ENCODE results near the gene CACNA1B.

DNA sequence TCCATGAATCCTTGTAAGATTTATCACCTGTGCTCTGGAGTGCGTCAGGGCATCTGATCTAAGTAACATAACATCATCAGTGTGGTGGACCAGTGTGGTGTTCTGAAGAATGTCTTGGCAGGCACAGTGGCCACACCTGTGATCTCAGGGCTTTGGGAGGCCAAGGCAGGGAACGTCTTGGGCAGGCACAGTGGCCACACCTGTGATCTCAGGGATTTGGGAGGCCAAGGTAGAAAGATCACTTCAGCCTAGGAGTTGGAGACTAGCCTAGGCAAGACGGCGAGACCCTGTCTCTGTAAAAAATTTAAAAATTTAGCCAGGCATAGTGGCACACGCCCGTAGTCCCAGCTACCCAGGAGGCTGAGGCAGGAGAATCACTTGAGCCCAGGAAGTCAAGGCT, 185.5 kb downstream of the CACNA1B start:
- TF ChIP-seq, protein P1, sequence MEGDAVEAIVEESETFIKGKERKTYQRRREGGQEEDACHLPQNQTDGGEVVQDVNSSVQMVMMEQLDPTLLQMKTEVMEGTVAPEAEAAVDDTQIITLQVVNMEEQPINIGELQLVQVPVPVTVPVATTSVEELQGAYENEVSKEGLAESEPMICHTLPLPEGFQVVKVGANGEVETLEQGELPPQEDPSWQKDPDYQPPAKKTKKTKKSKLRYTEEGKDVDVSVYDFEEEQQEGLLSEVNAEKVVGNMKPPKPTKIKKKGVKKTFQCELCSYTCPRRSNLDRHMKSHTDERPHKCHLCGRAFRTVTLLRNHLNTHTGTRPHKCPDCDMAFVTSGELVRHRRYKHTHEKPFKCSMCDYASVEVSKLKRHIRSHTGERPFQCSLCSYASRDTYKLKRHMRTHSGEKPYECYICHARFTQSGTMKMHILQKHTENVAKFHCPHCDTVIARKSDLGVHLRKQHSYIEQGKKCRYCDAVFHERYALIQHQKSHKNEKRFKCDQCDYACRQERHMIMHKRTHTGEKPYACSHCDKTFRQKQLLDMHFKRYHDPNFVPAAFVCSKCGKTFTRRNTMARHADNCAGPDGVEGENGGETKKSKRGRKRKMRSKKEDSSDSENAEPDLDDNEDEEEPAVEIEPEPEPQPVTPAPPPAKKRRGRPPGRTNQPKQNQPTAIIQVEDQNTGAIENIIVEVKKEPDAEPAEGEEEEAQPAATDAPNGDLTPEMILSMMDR (conservative IDR thresholded peaks at IDR 0.05; ENCODE audit: low read depth, low read length): no peak
- TF ChIP-seq RFX5 (IDR thresholded peaks at IDR 0.05; ENCODE audit: low read depth, low read length): no peak
- TF ChIP-seq, protein P2, sequence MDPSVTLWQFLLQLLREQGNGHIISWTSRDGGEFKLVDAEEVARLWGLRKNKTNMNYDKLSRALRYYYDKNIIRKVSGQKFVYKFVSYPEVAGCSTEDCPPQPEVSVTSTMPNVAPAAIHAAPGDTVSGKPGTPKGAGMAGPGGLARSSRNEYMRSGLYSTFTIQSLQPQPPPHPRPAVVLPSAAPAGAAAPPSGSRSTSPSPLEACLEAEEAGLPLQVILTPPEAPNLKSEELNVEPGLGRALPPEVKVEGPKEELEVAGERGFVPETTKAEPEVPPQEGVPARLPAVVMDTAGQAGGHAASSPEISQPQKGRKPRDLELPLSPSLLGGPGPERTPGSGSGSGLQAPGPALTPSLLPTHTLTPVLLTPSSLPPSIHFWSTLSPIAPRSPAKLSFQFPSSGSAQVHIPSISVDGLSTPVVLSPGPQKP (IDR thresholded peaks at IDR 0.05; ENCODE audit: borderline replicate concordance, low read depth, low read length): no peak
- TF ChIP-seq RAD21 (IDR thresholded peaks at IDR 0.05; ENCODE audit: low read length): no peak
- TF ChIP-seq USF2 (IDR thresholded peaks at IDR 0.05; ENCODE audit: low read depth, low read length): no peak
- no peak for TF ChIP-seq CHD1 (IDR thresholded peaks at IDR 0.05; ENCODE audit: low read depth, low read length)
- TF ChIP-seq POLR2A (IDR thresholded peaks at IDR 0.05; ENCODE audit: low read depth, low read length): no peak
- TF ChIP-seq RCOR1 (IDR thresholded peaks at IDR 0.05; ENCODE audit: insufficient replicate concordance, low read length): no peak
- no peak for TF ChIP-seq MAFK (IDR thresholded peaks at IDR 0.05; ENCODE audit: low read depth, low read length)
- TF ChIP-seq BHLHE40 (IDR thresholded peaks at IDR 0.05; ENCODE audit: low read depth, low read length): no peak
- TF ChIP-seq CEBPB (IDR thresholded peaks at IDR 0.05; ENCODE audit: low read depth, low read length): no peak
- TF ChIP-seq MXI1 (IDR thresholded peaks at IDR 0.05; ENCODE audit: borderline replicate concordance, low read depth, low read length): no peak
- TF ChIP-seq FOS (IDR thresholded peaks at IDR 0.05; ENCODE audit: low read depth, low read length): no peak

All from IMR-90 (cell line).